ENCODE data around the gene PRKCH.

Gene PRKCH

GRCh38 chr14:61333087-61333486 is 11.7 kb downstream of the PRKCH start:
- no peak overlapping the region for H3K4me3 ChIP-seq (ENCODE audit: low read depth, low read length)
- DNase-seq (ENCODE audit: low read depth): no peak
- no peak for TF ChIP-seq CTCF (conservative IDR thresholded peaks at IDR 0.05; ENCODE audit: low read depth, low read length)

GRCh38 chr14:61334197-61334701 is 12.9 kb downstream of the PRKCH start:
- H3K4me3 ChIP-seq (ENCODE audit: low read depth, low read length): no peak overlapping the region
- no peak for TF ChIP-seq CTCF (conservative IDR thresholded peaks at IDR 0.05; ENCODE audit: low read depth, low read length)
- no peak for DNase-seq (ENCODE audit: low read depth)

GRCh38 chr14:61335049-61335448 is 13.7 kb downstream of the PRKCH start:
- DNase-seq (ENCODE audit: low read depth): no peak
- H3K4me3 ChIP-seq (ENCODE audit: low read depth, low read length): no peak overlapping the region
- TF ChIP-seq CTCF (conservative IDR thresholded peaks at IDR 0.05; ENCODE audit: low read depth, low read length): no peak

- TF ChIP-seq CTCF (conservative IDR thresholded peaks at IDR 0.05; ENCODE audit: low read depth, low read length): no peak
- DNase-seq (ENCODE audit: low read depth): no peak
Measured at GRCh38 chr14:61335671-61336275, 14.4 kb downstream of the PRKCH start.

GRCh38 chr14:61337893-61338292 is 16.5 kb downstream of the PRKCH start:
- no peak for DNase-seq (ENCODE audit: low read depth)
- TF ChIP-seq CTCF (conservative IDR thresholded peaks at IDR 0.05; ENCODE audit: low read depth, low read length): no peak
- no peak overlapping the region for H3K4me3 ChIP-seq (ENCODE audit: low read depth, low read length)

More at GRCh38 chr14:61335671-61336275, 14.4 kb downstream of the PRKCH start:
- H3K4me3 ChIP-seq (ENCODE audit: low read depth, low read length): no peak overlapping the region

- H3K4me3 ChIP-seq (ENCODE audit: low read depth, low read length): no peak overlapping the region
- DNase-seq (ENCODE audit: low read depth): peak; percentile 16
- TF ChIP-seq CTCF (conservative IDR thresholded peaks at IDR 0.05; ENCODE audit: low read depth, low read length): no peak
Measured at GRCh38 chr14:61338457-61338856, 17.1 kb downstream of the PRKCH start.
